Muscle layer of colon (tissue), 2 donors: ENCODE measurements around the gene SMPD3.

Experiments used
- H3K27ac ChIP-seq: one replicate; pipeline ENCODE4 v1.7.0; 2013; ENCODE audit warnings: low read depth, mild to moderate bottlenecking, low read length, moderate library complexity
- H3K27me3 ChIP-seq, 2 donors: one replicate each; pipeline ENCODE4 v1.7.0; 2013; ENCODE audit warnings: low read length in 2 of 2, mild to moderate bottlenecking in 2 of 2; ENCODE audit not compliant: insufficient read depth in 2 of 2, control insufficient read depth in 1 of 2
- H3K36me3 ChIP-seq: one replicate; pipeline ENCODE4 v1.7.0; 2013; ENCODE audit warnings: mild to moderate bottlenecking, low read length; ENCODE audit not compliant: insufficient read depth
- H3K4me1 ChIP-seq: one replicate; pipeline ENCODE4 v1.7.0; 2013; ENCODE audit warnings: mild to moderate bottlenecking, low read length; ENCODE audit not compliant: insufficient read depth
- H3K4me3 ChIP-seq, 2 donors: one replicate each; pipeline ENCODE4 v1.7.0; 2013; ENCODE audit warnings: low read length in 2 of 2, low read depth in 1 of 2, mild to moderate bottlenecking in 1 of 2, moderate library complexity in 1 of 2
- H3K9ac ChIP-seq: one replicate; pipeline ENCODE4 v1.7.0; 2013; ENCODE audit warnings: low read length
- H3K9me3 ChIP-seq: one replicate; pipeline ENCODE4 v1.7.0; 2013; ENCODE audit warnings: mild to moderate bottlenecking, low read length
- donor health status: abdominal sarcoma.
- donor health status: Adenocarcinoma of cecum.

Gene SMPD3

DNA sequence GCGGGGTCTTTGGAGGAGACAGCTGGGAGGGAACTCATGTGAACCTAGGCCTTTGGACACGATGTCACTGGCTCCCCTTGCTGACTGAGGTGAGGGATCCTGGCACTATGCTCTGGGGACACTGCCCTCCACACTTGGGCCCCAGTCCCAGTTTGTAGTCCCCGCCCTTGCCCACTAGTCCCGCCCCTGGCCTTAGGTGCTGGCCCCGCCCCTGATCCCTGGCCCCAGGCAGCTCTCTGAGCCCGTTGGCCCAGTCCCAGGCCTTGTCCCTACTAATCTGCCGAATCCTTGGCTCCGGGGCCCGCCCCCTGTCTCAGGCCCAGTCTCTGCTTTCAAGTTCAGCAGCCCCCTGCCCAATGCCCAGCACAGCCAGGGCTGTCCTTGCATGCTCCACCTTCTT, 61.0 kb downstream of the SMPD3 start:
- Histone ChIP-seq H3K36me3 (no peaks in the 10 kb centered on the region), H3K4me1 (no peaks in the 10 kb centered on the region), H3K4me3 (no peak overlapping the region), H3K9me3 (no peaks in the 10 kb centered on the region), H3K27ac (no peak overlapping the region), H3K27me3 (no peaks in the 10 kb centered on the region), H3K9ac (no peak overlapping the region)

DNA sequence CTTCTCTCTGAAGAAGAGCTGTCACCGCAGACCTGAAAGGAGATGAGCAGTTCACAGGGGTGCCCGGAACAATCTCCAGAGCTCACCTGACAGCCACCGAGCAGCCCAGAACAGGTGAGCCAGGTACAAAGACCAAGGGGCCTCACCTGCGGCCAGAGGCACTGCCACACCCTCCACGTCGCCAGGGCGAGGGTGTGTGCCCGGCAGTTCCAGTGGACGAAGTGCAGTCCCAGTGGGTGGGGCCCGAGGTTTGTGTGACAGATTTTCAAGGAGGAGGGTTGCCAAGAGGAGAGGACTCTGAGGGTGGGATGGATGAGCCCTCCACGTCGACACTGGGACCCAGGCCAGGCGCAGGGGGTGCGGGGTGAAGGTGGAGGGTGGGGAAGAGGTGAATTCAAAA, 61.7 kb downstream of the SMPD3 start:
- H3K27ac ChIP-seq = no peak overlapping the region

GRCh38 chr16:68385371-68385770, 62.9 kb downstream of the SMPD3 start:
- Histone ChIP-seq H3K4me1 (no peaks in the 10 kb centered on the region), H3K4me3 (no peak overlapping the region), H3K36me3 (no peaks in the 10 kb centered on the region), H3K27ac (no peak overlapping the region), H3K9ac (no peak overlapping the region), H3K27me3 (no peaks in the 10 kb centered on the region), H3K9me3 (no peaks in the 10 kb centered on the region)

More for the DNA sequence above, 61.7 kb downstream of the SMPD3 start:
- Histone ChIP-seq H3K36me3 (no peaks in the 10 kb centered on the region), H3K9me3 (no peaks in the 10 kb centered on the region), H3K9ac (no peak overlapping the region), H3K4me1 (no peaks in the 10 kb centered on the region), H3K4me3 (no peak overlapping the region), H3K27me3 (no peaks in the 10 kb centered on the region)

DNA sequence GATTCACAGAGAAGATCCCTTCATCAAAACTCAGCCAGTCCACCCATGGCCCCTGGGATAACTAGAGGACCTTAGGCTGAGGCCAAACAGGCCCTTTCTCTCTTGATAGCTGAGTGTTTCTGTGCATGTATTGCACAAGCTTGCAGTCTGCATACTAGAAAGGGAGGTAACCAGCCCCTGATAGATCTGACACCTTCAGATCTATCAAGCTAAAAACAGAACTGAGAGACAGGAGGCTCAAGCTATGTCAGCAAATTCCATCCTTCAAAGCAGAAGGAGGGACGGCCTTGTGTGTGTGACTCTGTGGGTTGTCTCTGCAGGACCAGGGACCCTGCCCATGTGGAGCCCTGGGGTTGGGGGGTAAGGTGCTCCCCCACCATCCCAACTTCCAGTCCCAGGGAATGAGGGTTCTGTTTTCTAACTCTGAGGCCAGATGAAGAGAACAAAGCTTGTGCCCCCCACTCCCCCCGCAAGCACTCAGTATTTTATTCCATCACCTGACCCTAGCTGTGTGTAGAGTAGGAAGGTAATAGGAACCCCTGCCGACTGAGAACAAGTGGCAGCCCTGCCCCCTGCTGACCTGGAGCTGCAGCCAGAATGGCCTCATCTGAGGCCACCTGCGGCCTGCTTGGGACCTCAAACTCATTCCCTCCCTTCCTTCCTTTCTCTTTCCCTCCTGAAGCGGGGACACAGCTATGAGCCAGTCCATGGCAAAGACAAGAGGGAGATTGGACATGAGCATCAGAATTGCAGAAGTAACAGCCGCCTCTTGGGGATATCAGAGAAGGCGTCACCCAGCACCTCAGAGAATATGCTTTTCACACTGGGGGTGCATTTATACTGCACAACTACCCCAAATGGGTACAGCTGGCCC, 63.8 kb downstream of the SMPD3 start:
- no peak overlapping the region for H3K27ac ChIP-seq
- H3K4me1 ChIP-seq = no peaks in the 10 kb centered on the region
- no peaks in the 10 kb centered on the region for H3K9me3 ChIP-seq
- no peak overlapping the region for H3K9ac ChIP-seq
- no peaks in the 10 kb centered on the region for H3K27me3 ChIP-seq
- H3K36me3 ChIP-seq = no peaks in the 10 kb centered on the region
- no peak overlapping the region for H3K4me3 ChIP-seq

DNA sequence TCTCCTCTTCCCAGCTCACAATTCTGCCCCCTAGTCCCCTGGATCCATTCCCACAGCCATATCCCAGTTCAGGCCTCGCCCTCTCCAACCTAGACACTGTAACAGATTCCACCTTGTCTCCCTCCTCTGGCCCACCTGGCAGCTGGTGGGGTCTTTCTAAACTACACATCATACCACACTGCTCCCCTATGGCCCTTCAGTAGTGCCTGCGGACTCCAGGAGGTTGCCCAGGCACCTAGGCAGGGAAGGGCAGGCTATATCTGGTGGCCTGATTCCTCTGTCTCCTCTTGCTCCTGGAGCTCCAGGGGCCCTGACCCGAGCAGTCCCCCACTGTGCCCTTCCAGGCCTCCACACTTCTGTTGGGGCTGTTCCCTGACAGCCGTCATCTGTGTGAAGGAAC, 64.5 kb downstream of the SMPD3 start:
- Histone ChIP-seq H3K9me3 (no peaks in the 10 kb centered on the region), H3K4me1 (no peaks in the 10 kb centered on the region), H3K27ac (no peak overlapping the region), H3K36me3 (no peaks in the 10 kb centered on the region), H3K27me3 (no peaks in the 10 kb centered on the region), H3K9ac (no peak overlapping the region), H3K4me3 (no peak overlapping the region)

DNA sequence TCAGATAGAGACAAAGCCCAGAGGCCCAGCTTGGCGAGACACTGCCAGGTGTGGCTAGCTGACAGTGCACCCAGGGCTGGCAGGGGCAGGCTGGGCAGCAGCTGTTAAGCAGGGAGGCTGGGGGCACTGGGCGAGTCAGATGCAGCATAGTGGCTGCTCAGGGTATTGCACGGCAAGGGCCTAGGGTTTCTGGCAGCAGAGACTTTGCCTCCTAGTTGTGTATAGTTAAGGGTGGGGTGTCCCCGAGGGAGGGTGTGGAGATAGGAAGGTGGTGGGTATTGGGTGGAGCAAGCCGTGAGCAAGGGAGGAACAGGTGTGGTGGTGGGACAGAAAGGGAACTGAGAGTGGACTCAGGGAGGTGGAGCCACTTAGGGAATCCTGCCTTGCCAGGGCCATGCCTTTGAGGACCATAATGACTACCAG, 66.0 kb downstream of the SMPD3 start:
- Histone ChIP-seq H3K9ac (no peak overlapping the region), H3K27me3 (no peaks in the 10 kb centered on the region), H3K36me3 (no peaks in the 10 kb centered on the region), H3K4me3 (no peak overlapping the region), H3K9me3 (no peaks in the 10 kb centered on the region), H3K4me1 (no peaks in the 10 kb centered on the region), H3K27ac (no peak overlapping the region)

GRCh38 chr16:68381363-68381724, 67.0 kb downstream of the SMPD3 start:
- Histone ChIP-seq H3K4me3 (no peak overlapping the region), H3K27me3 (no peaks in the 10 kb centered on the region), H3K4me1 (no peaks in the 10 kb centered on the region), H3K36me3 (no peaks in the 10 kb centered on the region), H3K27ac (no peak overlapping the region), H3K9ac (no peak overlapping the region), H3K9me3 (no peaks in the 10 kb centered on the region)

- Histone ChIP-seq H3K36me3 (no peaks in the 10 kb centered on the region), H3K27ac (no peak overlapping the region), H3K27me3 (no peaks in the 10 kb centered on the region), H3K9me3 (no peaks in the 10 kb centered on the region), H3K4me3 (no peak overlapping the region), H3K9ac (no peak overlapping the region), H3K4me1 (no peaks in the 10 kb centered on the region)
Observed at GRCh38 chr16:68380676-68381362, 67.5 kb downstream of the SMPD3 start.

- H3K27me3 ChIP-seq = no peaks in the 10 kb centered on the region
- no peak overlapping the region for H3K9ac ChIP-seq
- no peaks in the 10 kb centered on the region for H3K4me1 ChIP-seq
- no peaks in the 10 kb centered on the region for H3K9me3 ChIP-seq
- H3K4me3 ChIP-seq = no peak overlapping the region
- no peaks in the 10 kb centered on the region for H3K36me3 ChIP-seq
- no peak overlapping the region for H3K27ac ChIP-seq
Observed at GRCh38 chr16:68380348-68380670, 68.0 kb downstream of the SMPD3 start.

GRCh38 chr16:68379472-68380347, 68.6 kb downstream of the SMPD3 start:
- Histone ChIP-seq H3K9me3 (no peaks in the 10 kb centered on the region), H3K4me3 (no peak overlapping the region), H3K27me3 (no peaks in the 10 kb centered on the region), H3K27ac (no peak overlapping the region), H3K4me1 (no peaks in the 10 kb centered on the region), H3K36me3 (no peaks in the 10 kb centered on the region), H3K9ac (no peak overlapping the region)
